Peyer's patch (tissue), 4 donors: ENCODE measurements around the gene ARHGEF7.

ENCODE experiments used
- CTCF ChIP-seq, 6 experiments: fragments of 450-650 bp in 4 of 6; fragments of 200-600 bp in 2 of 6; sonication (generic) in 1 of 6; IDR thresholded peaks; one replicate each; pipeline ENCODE4 v1.5.1; 2017 to 2019; ENCODE audit warnings: antibody characterized with exemption in 6 of 6, mild to moderate bottlenecking in 3 of 6, moderate library complexity in 1 of 6
- POLR2A ChIP-seq, 2 donors: fragments of 450-650 bp; IDR thresholded peaks; one replicate each; pipeline ENCODE4 v1.5.1; 2017; ENCODE audit warnings: antibody characterized with exemption in 2 of 2, mild to moderate bottlenecking in 2 of 2, moderate library complexity in 2 of 2

- TF ChIP-seq CTCF (IDR thresholded peaks at IDR 0.05): no peak
- no peak for TF ChIP-seq POLR2A (IDR thresholded peaks at IDR 0.05)
These were observed 34.5 kb upstream of the ARHGEF7 start for GRCh38 chr13:111080642-111081041.
